ENCODE measurements around the gene ELL2.

GRCh38 chr5:95891499-95891898 is 70.2 kb downstream of the ELL2 start:
- TF ChIP-seq CTCF (IDR thresholded peaks at IDR 0.05; ENCODE audit: low read length) (no peak), EZH2 (optimal IDR thresholded peaks at IDR 0.05; ENCODE audit: low read depth, low read length) (no peak), EZH2phosphoT487 (IDR thresholded peaks at IDR 0.05; ENCODE audit: low read length) (no peak)
